H9 (cell line): ENCODE measurements around the gene XRCC3. TPM values are rescaled to one million over a fixed set of nuclear protein-coding genes. Genes with fewer than 3 reads are reported as not detected.
A peak's percentile ranks its signal among the peaks of the same experiment; 100 is the strongest.

Experiments used
- DNase-seq: peaks from one replicate; pipeline ENCODE4 v3.0.0-alpha.2; 2017
- H2AFZ ChIP-seq: one replicate; pipeline ENCODE4 v1.6.1; 2013; ENCODE audit warnings: mild to moderate bottlenecking, low read length, control low read depth, moderate library complexity
- H2AK5ac ChIP-seq: 2 replicates; pipeline ENCODE4 v1.6.1; 2013; ENCODE audit warnings: low read length, control low read depth, mixed read lengths; ENCODE audit not compliant: insufficient read length
- H2BK120ac ChIP-seq: one replicate; pipeline ENCODE4 v1.6.1; 2013; ENCODE audit warnings: low read depth, mild to moderate bottlenecking, low read length, control low read depth, inconsistent platforms; ENCODE audit not compliant: poor library complexity, severe bottlenecking
- H2BK12ac ChIP-seq: 2 replicates; pipeline ENCODE4 v1.6.1; 2013; ENCODE audit warnings: low read length, control low read depth, mixed read lengths, low read depth; ENCODE audit not compliant: insufficient read length
- H2BK15ac ChIP-seq: 2 replicates; pipeline ENCODE4 v1.6.1; 2013; ENCODE audit warnings: low read depth, low read length, control low read depth
- H2BK20ac ChIP-seq: one replicate; pipeline ENCODE4 v1.6.1; 2013; ENCODE audit warnings: low read depth, mild to moderate bottlenecking, low read length, control low read depth, inconsistent platforms; ENCODE audit not compliant: poor library complexity, severe bottlenecking
- H2BK5ac ChIP-seq: 2 replicates; pipeline ENCODE4 v1.6.1; 2013; ENCODE audit warnings: low read length, control low read depth, mixed read lengths; ENCODE audit not compliant: insufficient read length
- H3K14ac ChIP-seq: 2 replicates; pipeline ENCODE4 v1.6.1; 2013; ENCODE audit warnings: low read length, control low read depth; ENCODE audit not compliant: insufficient read depth
- H3K18ac ChIP-seq: 2 replicates; pipeline ENCODE4 v1.6.1; 2013; ENCODE audit warnings: low read depth, mild to moderate bottlenecking, mixed read lengths, low read length, control low read depth; ENCODE audit not compliant: insufficient read length
- H3K23ac ChIP-seq: 2 replicates; pipeline ENCODE4 v1.6.1; 2013; ENCODE audit warnings: low read length, control low read depth, mixed read lengths, low read depth; ENCODE audit not compliant: insufficient read length
- H3K23me2 ChIP-seq: 2 replicates; pipeline ENCODE4 v1.6.1; 2013; ENCODE audit warnings: low read depth, mild to moderate bottlenecking, mixed read lengths, low read length, control low read depth; ENCODE audit not compliant: insufficient read length, poor library complexity, severe bottlenecking
- H3K27ac ChIP-seq: 2 replicates; pipeline ENCODE4 v1.5.1; 2013; ENCODE audit warnings: low read length, control low read depth, mixed read lengths, low read depth; ENCODE audit not compliant: insufficient read length
- H3K27me3 ChIP-seq: 2 replicates; pipeline ENCODE4 v1.6.1; 2013; ENCODE audit warnings: low read length, control low read depth, inconsistent platforms; ENCODE audit not compliant: insufficient read depth
- H3K4ac ChIP-seq: 2 replicates; pipeline ENCODE4 v1.6.1; 2013; ENCODE audit warnings: low read depth, mild to moderate bottlenecking, control low read depth, inconsistent platforms, low read length, moderate library complexity
- H3K4me1 ChIP-seq: 2 replicates; pipeline ENCODE4 v1.6.1; 2013; ENCODE audit warnings: low read length, control low read depth, inconsistent platforms; ENCODE audit not compliant: insufficient read depth
- H3K4me2 ChIP-seq: 2 replicates; pipeline ENCODE4 v1.6.1; 2013; ENCODE audit warnings: low read length, control low read depth, mixed read lengths; ENCODE audit not compliant: insufficient read length, insufficient read depth
- H3K56ac ChIP-seq: 2 replicates; pipeline ENCODE4 v1.6.1; 2013; ENCODE audit warnings: low read depth, mild to moderate bottlenecking, mixed read lengths, low read length, control low read depth; ENCODE audit not compliant: insufficient read length
- H3K79me1 ChIP-seq: 2 replicates; pipeline ENCODE4 v1.6.1; 2013; ENCODE audit warnings: low read depth, mild to moderate bottlenecking, moderate library complexity, low read length, control low read depth, inconsistent platforms; ENCODE audit not compliant: insufficient read depth, poor library complexity, severe bottlenecking
- H3K79me2 ChIP-seq: 2 replicates; pipeline ENCODE4 v1.6.1; 2013; ENCODE audit warnings: low read length, control low read depth, inconsistent platforms; ENCODE audit not compliant: insufficient read depth
- H3K9ac ChIP-seq: 2 replicates; pipeline ENCODE4 v1.6.1; 2013; ENCODE audit warnings: low read length, control low read depth, mixed read lengths; ENCODE audit not compliant: insufficient read length; ENCODE audit errors: extremely low read depth
- H3K9me3 ChIP-seq: one replicate; pipeline ENCODE4 v1.6.1; 2013; ENCODE audit warnings: low read depth, low read length, inconsistent platforms; ENCODE audit not compliant: control insufficient read depth
- H3T11ph ChIP-seq: one replicate; pipeline ENCODE4 v1.6.1; 2013; ENCODE audit warnings: mild to moderate bottlenecking, low read length, control low read depth, inconsistent platforms
- H4K20me1 ChIP-seq: one replicate; pipeline ENCODE4 v1.6.1; 2013; ENCODE audit not compliant: control insufficient read depth, insufficient read length, insufficient read depth
- H4K5ac ChIP-seq: 2 replicates; pipeline ENCODE4 v1.6.1; 2013; ENCODE audit warnings: low read depth, mild to moderate bottlenecking, mixed read lengths, low read length, control low read depth; ENCODE audit not compliant: insufficient read length
- H4K8ac ChIP-seq: replicated peaks from 2 replicates; pipeline ENCODE4 v1.6.1; 2013; ENCODE audit warnings: low read length, control low read depth, mixed read lengths, low read depth; ENCODE audit not compliant: insufficient read length
- H4K91ac ChIP-seq: 2 replicates; pipeline ENCODE4 v1.6.1; 2013; ENCODE audit warnings: low read depth, mild to moderate bottlenecking, moderate library complexity, mixed read lengths, low read length, control low read depth; ENCODE audit not compliant: insufficient read length
- H3K27ac Mint-ChIP-seq, 3 experiments: 2 replicates in 2 of 3; 3 replicates in 1 of 3; pipeline ENCODE4 v1.8.0; 2020 to 2021; ENCODE audit warnings: mixed read lengths in 3 of 3, mild to moderate bottlenecking in 1 of 3, moderate library complexity in 1 of 3
- H3K27me3 Mint-ChIP-seq: 2 replicates; pipeline ENCODE4 v1.8.0; 2021; ENCODE audit warnings: low read depth, mild to moderate bottlenecking, moderate library complexity, mixed read lengths
- H3K36me3 Mint-ChIP-seq, 3 experiments: 2 replicates in 2 of 3; 3 replicates in 1 of 3; pipeline ENCODE4 v1.8.0; 2020 to 2021; ENCODE audit warnings: low read depth in 3 of 3, mixed read lengths in 3 of 3; ENCODE audit not compliant: insufficient read depth in 1 of 3
- H3K4me1 Mint-ChIP-seq, 2 experiments: 2 replicates each; pipeline ENCODE4 v1.8.0; 2020; ENCODE audit warnings: mixed read lengths in 2 of 2
- H3K4me3 Mint-ChIP-seq, 2 experiments: 2 replicates in 1 of 2; 3 replicates in 1 of 2; pipeline ENCODE4 v1.8.0; 2020 to 2021; ENCODE audit warnings: mild to moderate bottlenecking in 2 of 2, mixed read lengths in 2 of 2, moderate library complexity in 1 of 2
- H3K9me3 Mint-ChIP-seq, 2 experiments: 2 replicates in 1 of 2; 3 replicates in 1 of 2; pipeline ENCODE4 v1.8.0; 2020; ENCODE audit warnings: mild to moderate bottlenecking in 2 of 2, mixed read lengths in 2 of 2, moderate library complexity in 1 of 2
- WGBS: extraction: QIAGEN DNeasy Blood & Tissue Kit; methylation state at CpG from one replicate; pipeline ENCODE4 v1.1.7; 2013; ENCODE audit warnings: missing lambda C conversion rate, low lambda C conversion rate, mixed read lengths; ENCODE audit not compliant: insufficient read length; ENCODE audit errors: extremely low coverage; 5-methylcytosine and 5-hydroxymethylcytosine counted together
- total RNA-seq: library from RNA; stranded (reverse); gene quantifications from 2 replicates; pipeline ENCODE4 v1.2.1, GENCODE V29; 2021
- TF ChIP-seq, protein P1 (sequence below): fragments of 200-600 bp; sonication (generic); conservative IDR thresholded peaks from 3 replicates; pipeline ENCODE4 v1.8.0; 2021; ENCODE audit warnings: antibody characterized with exemption, mild to moderate bottlenecking

XRCC3 gene
- total RNA-seq, 1 experiment from 2014 or later: 45.3 TPM

DNA sequence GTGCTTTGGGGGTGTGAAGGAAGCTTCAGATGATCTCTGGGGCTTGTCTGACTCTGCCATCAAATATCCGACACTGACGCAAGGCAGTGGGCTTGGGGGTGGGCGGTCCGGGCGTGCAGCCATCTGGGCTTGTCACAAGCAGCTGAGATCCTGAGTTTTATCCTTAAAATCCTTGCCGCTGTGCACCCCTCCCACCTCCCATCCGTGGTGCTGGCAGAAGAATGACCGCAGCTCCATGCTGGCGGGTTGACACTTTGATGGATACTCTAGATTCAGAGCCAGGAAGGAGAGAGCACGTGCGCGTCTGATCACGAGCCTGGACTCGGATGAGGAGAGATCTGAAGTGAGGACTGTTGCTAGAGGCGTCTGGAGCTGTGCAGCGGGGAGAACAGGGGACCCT is 3.3 kb upstream of the XRCC3 start:
- H3K79me2 ChIP-seq: no peaks in the 10 kb centered on the region; the same call in 1 of the 2 replicates
- H3K4me3 Mint-ChIP-seq: no peak overlapping the region; a peak in 1 of 5 replicates
- no CpG with 5 or more reads among the region's 16 CpGs for WGBS

More for the DNA sequence above, 3.3 kb upstream of the XRCC3 start:
- no peak overlapping the region for H4K91ac ChIP-seq
- Mint-ChIP-seq H3K27me3 (no peaks in the 10 kb centered on the region; the same call in 1 of the 2 replicates), H3K4me1 (peaks cover 21 to 24% of the 10 kb centered on the region in 2 experiments), H3K27ac (peak overlapping the region in 1 of 3 experiments; percentile 45; a peak in 1 of 7 replicates), H3K36me3 (peaks cover 5 to 9% (median 5%) of the 10 kb centered on the region in 3 experiments; a peak in 5 of 7 replicates), H3K9me3 (no peaks in the 10 kb centered on the region)
- H3K79me1 ChIP-seq: peaks cover 5% of the 10 kb centered on the region
- H4K20me1 ChIP-seq: no peaks in the 10 kb centered on the region
- no peaks in the 10 kb centered on the region for H3K9me3 ChIP-seq
- H2AK5ac ChIP-seq: no peak overlapping the region
- H3K18ac ChIP-seq: no peak overlapping the region
- no peak overlapping the region for H3K4me2 ChIP-seq
- H2BK15ac ChIP-seq: no peak overlapping the region
- H3K9ac ChIP-seq: no peak overlapping the region
- H2BK120ac ChIP-seq: no peak overlapping the region
- H3K4me1 ChIP-seq: no peaks in the 10 kb centered on the region; the same call in 1 of the 2 replicates
- no peak overlapping the region; the same call in 1 of the 2 replicates for H3K14ac ChIP-seq
- H4K5ac ChIP-seq: no peak overlapping the region
- no peak overlapping the region for H2BK5ac ChIP-seq
- H3K56ac ChIP-seq: no peak overlapping the region
- H3K27ac ChIP-seq: no peak overlapping the region
- TF ChIP-seq, protein P1, sequence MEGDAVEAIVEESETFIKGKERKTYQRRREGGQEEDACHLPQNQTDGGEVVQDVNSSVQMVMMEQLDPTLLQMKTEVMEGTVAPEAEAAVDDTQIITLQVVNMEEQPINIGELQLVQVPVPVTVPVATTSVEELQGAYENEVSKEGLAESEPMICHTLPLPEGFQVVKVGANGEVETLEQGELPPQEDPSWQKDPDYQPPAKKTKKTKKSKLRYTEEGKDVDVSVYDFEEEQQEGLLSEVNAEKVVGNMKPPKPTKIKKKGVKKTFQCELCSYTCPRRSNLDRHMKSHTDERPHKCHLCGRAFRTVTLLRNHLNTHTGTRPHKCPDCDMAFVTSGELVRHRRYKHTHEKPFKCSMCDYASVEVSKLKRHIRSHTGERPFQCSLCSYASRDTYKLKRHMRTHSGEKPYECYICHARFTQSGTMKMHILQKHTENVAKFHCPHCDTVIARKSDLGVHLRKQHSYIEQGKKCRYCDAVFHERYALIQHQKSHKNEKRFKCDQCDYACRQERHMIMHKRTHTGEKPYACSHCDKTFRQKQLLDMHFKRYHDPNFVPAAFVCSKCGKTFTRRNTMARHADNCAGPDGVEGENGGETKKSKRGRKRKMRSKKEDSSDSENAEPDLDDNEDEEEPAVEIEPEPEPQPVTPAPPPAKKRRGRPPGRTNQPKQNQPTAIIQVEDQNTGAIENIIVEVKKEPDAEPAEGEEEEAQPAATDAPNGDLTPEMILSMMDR: no peak
- no peak overlapping the region for H3K4ac ChIP-seq
- no peak overlapping the region for H3T11ph ChIP-seq
- H3K23ac ChIP-seq: no peak overlapping the region
- H3K23me2 ChIP-seq: no peaks in the 10 kb centered on the region
- DNase-seq: no peak
- H3K27me3 ChIP-seq: no peaks in the 10 kb centered on the region
- H2BK20ac ChIP-seq: no peak overlapping the region
- no peak overlapping the region for H2AFZ ChIP-seq
- no peak overlapping the region for H4K8ac ChIP-seq
- H2BK12ac ChIP-seq: no peak overlapping the region
